ENCODE results near the gene ASH1L. TPM values are rescaled to one million over a fixed set of nuclear protein-coding genes. Genes with fewer than 3 reads are reported as not detected.
"Not testable (repeated sequence)": the region's sequence is repeated elsewhere in the genome, so short reads cannot be mapped to it uniquely, and the experiment has no call there.

ASH1L gene
- total RNA-seq, 4 donors from 2014 or later = 63.3 to 75.6 (median 67.7) TPM

GRCh38 chr1:155569988-155570592 lies 7.5 kb upstream of the ASH1L start:
- intact Hi-C loops (cut with DNase I) = no loop called here
- Histone ChIP-seq H3K4me1 (peaks cover 2 to 7% (median 4%) of the 10 kb centered on the region in 4 donors), H3K4me3 (no peak overlapping the region), H3K27ac (replicated peaks in 1 of 4) (no peak overlapping the region), H3K27me3 (no peaks in the 10 kb centered on the region), H3K9me3 (no peaks in the 10 kb centered on the region), H3K36me3 (peaks cover 0 to 18% (median 2%) of the 10 kb centered on the region in 4 donors)
- TF ChIP-seq POLR2AphosphoS5 (IDR thresholded peaks at IDR 0.05) (no peak), CTCF (IDR thresholded peaks at IDR 0.05) (no peak), EP300 (IDR thresholded peaks at IDR 0.05) (no peak), POLR2A (IDR thresholded peaks at IDR 0.05; ENCODE audit: low read depth) (no peak)
- WGBS = 86% methylated on average over 6 of the region's 6 CpGs
- no peak for DNase-seq (ENCODE audit: extremely low spot score)

- 2% methylated on average over 17 of the region's 19 CpGs for WGBS
- H3K36me3 ChIP-seq; intact Hi-C loops (cut with DNase I): not testable (repeated sequence)
These were observed 897 bp upstream of the ASH1L start for GRCh38 chr1:155563377-155564022.

GRCh38 chr1:155561779-155562580 lies 623 bp downstream of the ASH1L start:
- DNase-seq (ENCODE audit: extremely low spot score); H3K9me3 ChIP-seq; H3K36me3 ChIP-seq; intact Hi-C loops (cut with DNase I); H3K27me3 ChIP-seq: not testable (repeated sequence)
- WGBS = under 1% methylated on average over 23 of the region's 56 CpGs
- Histone ChIP-seq H3K4me3 (peak overlapping the region; percentile 76 to 97 (median 86)), H3K4me1 (peaks cover 32 to 60% (median 53%) of the 10 kb centered on the region in 4 donors), H3K27ac (replicated peaks in 1 of 4) (peak overlapping the region; percentile 92 to 98 (median 97))

More at GRCh38 chr1:155563377-155564022, 897 bp upstream of the ASH1L start:
- not testable (repeated sequence) for H3K27me3 ChIP-seq; DNase-seq (ENCODE audit: extremely low spot score); H3K9me3 ChIP-seq
- peak overlapping the region; percentile 76 to 97 (median 86) for H3K4me3 ChIP-seq
- peaks cover 28 to 46% (median 41%) of the 10 kb centered on the region in 4 donors for H3K4me1 ChIP-seq
- H3K27ac ChIP-seq (replicated peaks in 1 of 4) = peak overlapping the region; percentile 92 to 98 (median 97)

GRCh38 chr1:155555915-155556314 lies 6.7 kb downstream of the ASH1L start:
- intact Hi-C loops (cut with DNase I) = no loop called here
- Histone ChIP-seq H3K9me3 (no peaks in the 10 kb centered on the region), H3K4me1 (peaks cover 18 to 54% (median 47%) of the 10 kb centered on the region in 4 donors), H3K36me3 (peaks cover 0 to 13% (median 4%) of the 10 kb centered on the region in 4 donors), H3K4me3 (no peak overlapping the region), H3K27me3 (no peaks in the 10 kb centered on the region), H3K27ac (replicated peaks in 1 of 4) (no peak overlapping the region)
- no peak for TF ChIP-seq CTCF (IDR thresholded peaks at IDR 0.05)
- TF ChIP-seq EP300 (IDR thresholded peaks at IDR 0.05) = no peak
- DNase-seq (ENCODE audit: extremely low spot score) = no peak

GRCh38 chr1:155553349-155553748 lies 9.3 kb downstream of the ASH1L start:
- Histone ChIP-seq H3K9me3 (no peaks in the 10 kb centered on the region), H3K4me3 (no peak overlapping the region), H3K27me3 (no peaks in the 10 kb centered on the region), H3K36me3 (peaks cover 0 to 13% (median 4%) of the 10 kb centered on the region in 4 donors), H3K27ac (replicated peaks in 1 of 4) (no peak overlapping the region), H3K4me1 (peaks cover 13 to 54% (median 39%) of the 10 kb centered on the region in 4 donors)
- DNase-seq (ENCODE audit: extremely low spot score) = no peak
- TF ChIP-seq EP300 (IDR thresholded peaks at IDR 0.05) (no peak), CTCF (IDR thresholded peaks at IDR 0.05) (no peak), POLR2A (IDR thresholded peaks at IDR 0.05; ENCODE audit: low read depth) (no peak), POLR2AphosphoS5 (IDR thresholded peaks at IDR 0.05) (no peak)
- intact Hi-C loops (cut with DNase I) = no loop called here
- WGBS = 51% methylated on average over 5 of the region's 5 CpGs
